Fibroblast of villous mesenchyme (primary cell): ENCODE data around the gene ABLIM2. TPM values are rescaled to one million over a fixed set of nuclear protein-coding genes. Genes with fewer than 3 reads are reported as not detected.

Experiments
- DNase-seq: peaks from one replicate; pipeline ENCODE4 v3.0.0-alpha.2; 2010; ENCODE audit warnings: low read depth
- H3K4me3 ChIP-seq: 2 replicates; pipeline ENCODE4 v1.5.1; 2011; ENCODE audit warnings: low read depth, mild to moderate bottlenecking, low read length
- total RNA-seq: library from RNA; depleted of rRNA; stranded (reverse); fragments of >200 nt; gene quantifications from 2 replicates; pipeline ENCODE4 v1.2.3, GENCODE V29; 2012
- TF ChIP-seq, protein P1 (sequence below): IDR thresholded peaks from 2 replicates; pipeline ENCODE4 v1.5.1; 2012; ENCODE audit warnings: low read depth, mild to moderate bottlenecking, low read length; ENCODE audit not compliant: insufficient read depth

ABLIM2 gene
- total RNA-seq, 1 donor, result under 0.01 TPM

DNA sequence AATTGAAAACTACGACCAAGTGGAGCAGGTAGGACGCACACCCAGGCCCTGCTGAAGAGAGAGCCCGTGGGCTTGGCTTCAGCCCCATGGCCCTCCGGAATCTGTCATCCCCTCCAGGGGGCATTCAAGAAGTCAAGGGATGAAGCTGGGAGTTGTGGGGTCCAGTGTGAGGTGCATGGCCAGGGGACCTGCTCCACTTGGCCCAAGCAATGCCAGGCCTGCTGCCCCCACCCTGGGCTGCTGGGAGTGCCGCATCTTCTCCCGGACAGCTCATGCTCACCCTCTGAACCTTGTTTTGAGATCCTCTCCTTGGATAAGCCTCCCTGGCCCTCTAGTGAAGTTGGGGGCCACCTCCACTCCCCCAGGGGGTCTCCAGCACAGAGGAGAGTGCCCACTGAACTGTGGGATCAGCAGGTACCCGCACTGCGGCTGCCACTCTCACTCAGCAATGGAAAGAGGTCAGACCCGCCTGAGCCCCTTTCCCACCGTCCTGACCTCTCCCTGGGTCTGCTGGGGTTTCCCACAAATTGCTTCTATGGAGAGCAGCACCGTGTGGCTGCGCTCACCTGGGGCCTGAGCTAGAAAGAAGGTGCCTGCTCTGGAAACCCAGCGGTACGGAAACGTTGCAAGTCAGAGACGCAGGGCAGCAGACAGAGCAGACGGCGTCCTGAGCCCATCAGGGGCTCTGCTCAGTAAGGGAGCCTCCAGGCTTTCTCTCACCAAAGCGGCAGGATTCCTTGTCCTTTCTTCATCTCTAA lies 5.0 kb upstream of the ABLIM2 start:
- TF ChIP-seq, protein P1, sequence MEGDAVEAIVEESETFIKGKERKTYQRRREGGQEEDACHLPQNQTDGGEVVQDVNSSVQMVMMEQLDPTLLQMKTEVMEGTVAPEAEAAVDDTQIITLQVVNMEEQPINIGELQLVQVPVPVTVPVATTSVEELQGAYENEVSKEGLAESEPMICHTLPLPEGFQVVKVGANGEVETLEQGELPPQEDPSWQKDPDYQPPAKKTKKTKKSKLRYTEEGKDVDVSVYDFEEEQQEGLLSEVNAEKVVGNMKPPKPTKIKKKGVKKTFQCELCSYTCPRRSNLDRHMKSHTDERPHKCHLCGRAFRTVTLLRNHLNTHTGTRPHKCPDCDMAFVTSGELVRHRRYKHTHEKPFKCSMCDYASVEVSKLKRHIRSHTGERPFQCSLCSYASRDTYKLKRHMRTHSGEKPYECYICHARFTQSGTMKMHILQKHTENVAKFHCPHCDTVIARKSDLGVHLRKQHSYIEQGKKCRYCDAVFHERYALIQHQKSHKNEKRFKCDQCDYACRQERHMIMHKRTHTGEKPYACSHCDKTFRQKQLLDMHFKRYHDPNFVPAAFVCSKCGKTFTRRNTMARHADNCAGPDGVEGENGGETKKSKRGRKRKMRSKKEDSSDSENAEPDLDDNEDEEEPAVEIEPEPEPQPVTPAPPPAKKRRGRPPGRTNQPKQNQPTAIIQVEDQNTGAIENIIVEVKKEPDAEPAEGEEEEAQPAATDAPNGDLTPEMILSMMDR, result no peak
- H3K4me3 ChIP-seq, result no peak overlapping the region
- DNase-seq, result no peak

DNA sequence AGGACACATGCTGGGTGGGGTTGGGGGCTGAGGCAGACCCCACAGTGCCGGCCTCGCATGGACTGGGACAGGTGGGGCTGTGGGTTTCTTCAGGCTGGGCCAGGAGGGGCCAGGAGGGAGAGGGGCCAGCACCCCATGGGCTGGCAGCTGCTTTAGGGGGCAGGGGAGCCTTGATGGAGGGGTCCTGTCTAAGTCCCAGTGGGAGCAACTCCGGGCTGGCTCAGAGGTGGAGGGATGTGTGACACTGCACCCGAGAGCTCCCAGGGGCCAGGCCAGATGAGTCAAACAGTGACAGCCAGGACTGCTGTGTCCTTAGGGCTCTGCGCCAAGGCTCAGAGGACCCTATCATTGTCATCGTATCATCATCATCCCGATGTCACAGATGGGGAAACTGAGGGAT lies 4.4 kb upstream of the ABLIM2 start:
- H3K4me3 ChIP-seq, result no peak overlapping the region
- no peak for DNase-seq
- TF ChIP-seq, protein P1, result no peak

DNA sequence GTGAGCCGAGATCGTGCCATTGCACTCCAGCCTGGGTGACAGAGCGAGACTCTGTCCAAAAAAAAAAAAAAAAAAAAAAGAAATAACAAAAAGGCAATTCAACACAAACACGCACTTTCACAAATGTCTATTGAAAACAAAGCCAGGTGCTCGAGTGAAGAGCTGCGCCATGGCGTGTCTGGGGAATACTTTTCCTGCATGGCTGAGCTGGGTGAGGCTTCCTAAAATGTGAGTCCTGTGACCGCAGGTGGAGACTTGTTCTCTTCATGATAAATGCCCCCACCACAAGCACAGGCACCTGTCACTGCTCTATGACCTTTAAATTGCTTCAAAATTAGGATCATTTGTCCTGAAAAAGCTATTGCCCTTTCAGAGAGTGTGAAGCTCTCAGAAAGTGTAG lies 4.0 kb upstream of the ABLIM2 start:
- TF ChIP-seq, protein P1, result no peak
- no peak for DNase-seq
- no peak overlapping the region for H3K4me3 ChIP-seq

DNA sequence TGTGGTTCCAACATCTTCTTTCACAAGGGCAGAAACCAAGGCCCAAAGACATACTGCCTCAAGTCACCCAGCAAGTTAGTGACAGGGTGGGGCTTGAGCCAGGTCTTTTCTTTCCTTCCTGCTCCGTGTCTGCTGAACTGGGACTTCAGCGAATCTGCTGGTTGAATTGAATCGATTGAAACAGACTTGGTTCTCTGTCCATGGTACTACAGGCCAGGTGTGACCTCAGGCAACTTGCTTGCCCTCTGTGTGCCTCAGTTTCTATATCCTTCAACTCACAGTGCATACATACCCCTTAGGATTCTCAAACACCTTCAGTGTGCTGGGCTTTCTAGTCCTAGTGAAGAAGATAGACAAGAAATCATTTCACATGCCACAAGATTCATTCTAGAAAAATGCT lies 2.0 kb upstream of the ABLIM2 start:
- DNase-seq, result no peak
- TF ChIP-seq, protein P1, result no peak

DNA sequence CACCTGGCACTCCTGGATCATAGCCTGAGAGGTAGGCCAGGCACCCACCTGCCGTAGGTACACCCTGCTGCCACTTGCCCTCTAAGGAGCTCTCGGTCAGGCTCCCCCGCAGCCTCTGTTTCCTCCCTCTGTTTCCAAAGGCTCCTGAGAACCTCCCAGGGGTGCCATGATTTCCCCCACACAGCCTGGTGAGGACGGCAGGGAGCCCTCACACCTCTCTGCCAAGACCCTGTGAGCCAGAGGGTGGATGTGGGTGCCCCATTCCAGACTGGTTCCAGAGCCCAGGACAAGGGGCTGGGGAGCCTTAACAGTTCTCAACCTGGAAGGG lies 1.6 kb upstream of the ABLIM2 start:
- no peak for DNase-seq
- TF ChIP-seq, protein P1, result no peak
- H3K4me3 ChIP-seq, result no peak overlapping the region

More for the DNA sequence above, 2.0 kb upstream of the ABLIM2 start:
- H3K4me3 ChIP-seq, result no peak overlapping the region

DNA sequence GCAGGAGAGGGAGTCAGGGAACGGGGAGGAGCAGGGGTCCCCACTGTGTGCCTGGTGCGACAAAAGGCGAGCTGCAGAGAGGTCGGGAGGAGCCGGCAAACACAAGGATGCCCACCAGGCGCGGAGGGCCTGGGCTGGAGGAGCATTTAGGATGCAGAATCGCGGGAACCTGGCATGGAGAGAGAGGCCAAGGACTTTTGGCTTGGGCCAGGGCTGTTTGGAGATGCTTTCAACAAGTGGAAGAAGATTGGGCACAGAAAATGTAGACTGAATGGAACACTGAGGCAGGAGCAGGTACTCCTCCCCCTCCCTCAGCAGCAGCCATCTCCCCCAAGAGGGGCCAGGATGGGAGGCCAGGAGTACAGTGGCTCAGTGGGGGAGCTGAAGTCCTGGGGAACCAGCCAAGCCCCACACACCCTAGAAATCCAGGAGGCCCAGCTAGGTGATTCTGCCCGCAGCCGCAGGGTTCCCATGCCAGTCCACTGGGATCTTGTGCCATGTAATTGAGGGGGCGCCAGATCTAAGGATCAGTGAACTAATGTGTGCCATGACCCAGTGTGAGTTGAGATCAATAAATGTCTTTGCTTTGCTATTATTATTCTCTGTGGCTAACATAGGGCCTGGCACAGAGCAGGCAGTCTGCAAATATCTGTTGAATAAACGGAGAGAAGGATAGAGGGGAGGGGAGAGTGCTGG lies 1.1 kb upstream of the ABLIM2 start:
- peak overlapping the region; percentile 94 for H3K4me3 ChIP-seq
- no peak for DNase-seq
- TF ChIP-seq, protein P1, result no peak
